ENCODE measurements around the gene CHMP2B.
"Not testable (repeated sequence)": the region's sequence is repeated elsewhere in the genome, so short reads cannot be mapped to it uniquely, and the experiment has no call there.

CHMP2B gene

DNA sequence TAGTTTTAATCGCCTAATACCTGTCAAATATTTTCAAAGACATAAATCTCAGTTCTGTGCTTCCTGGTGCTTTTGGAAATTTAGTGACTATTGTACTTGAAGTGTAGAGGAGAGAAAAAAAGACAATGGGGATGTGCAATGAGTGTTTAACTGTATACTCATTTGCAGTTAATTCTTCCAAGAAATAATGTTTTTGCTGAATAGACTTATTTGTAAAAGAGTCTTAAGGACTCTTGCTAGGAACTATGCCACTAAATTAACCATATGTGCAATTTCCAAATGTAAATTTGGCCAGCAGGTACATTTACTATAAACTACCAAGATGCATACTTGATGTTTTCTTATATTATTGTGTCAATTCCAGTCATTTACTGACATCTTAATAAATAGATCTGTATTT is 2.0 kb downstream of the CHMP2B start:
- no peak for DNase-seq
- peaks cover 0 to 65% (median 8%) of the 10 kb centered on the region in 4 donors for H3K4me1 ChIP-seq
- no peaks in the 10 kb centered on the region for H3K36me3 ChIP-seq
- no peak overlapping the region for H3K27ac ChIP-seq
- intact Hi-C loops (cut with DNase I; ENCODE audit: low total_unique reads): no loop called here
- peak overlapping the region in 1 of 2 donors; percentile 91 for H3K4me3 ChIP-seq
- H3K27me3 ChIP-seq: no peaks in the 10 kb centered on the region
- H3K9me3 ChIP-seq: no peaks in the 10 kb centered on the region
- TF ChIP-seq, protein P1, sequence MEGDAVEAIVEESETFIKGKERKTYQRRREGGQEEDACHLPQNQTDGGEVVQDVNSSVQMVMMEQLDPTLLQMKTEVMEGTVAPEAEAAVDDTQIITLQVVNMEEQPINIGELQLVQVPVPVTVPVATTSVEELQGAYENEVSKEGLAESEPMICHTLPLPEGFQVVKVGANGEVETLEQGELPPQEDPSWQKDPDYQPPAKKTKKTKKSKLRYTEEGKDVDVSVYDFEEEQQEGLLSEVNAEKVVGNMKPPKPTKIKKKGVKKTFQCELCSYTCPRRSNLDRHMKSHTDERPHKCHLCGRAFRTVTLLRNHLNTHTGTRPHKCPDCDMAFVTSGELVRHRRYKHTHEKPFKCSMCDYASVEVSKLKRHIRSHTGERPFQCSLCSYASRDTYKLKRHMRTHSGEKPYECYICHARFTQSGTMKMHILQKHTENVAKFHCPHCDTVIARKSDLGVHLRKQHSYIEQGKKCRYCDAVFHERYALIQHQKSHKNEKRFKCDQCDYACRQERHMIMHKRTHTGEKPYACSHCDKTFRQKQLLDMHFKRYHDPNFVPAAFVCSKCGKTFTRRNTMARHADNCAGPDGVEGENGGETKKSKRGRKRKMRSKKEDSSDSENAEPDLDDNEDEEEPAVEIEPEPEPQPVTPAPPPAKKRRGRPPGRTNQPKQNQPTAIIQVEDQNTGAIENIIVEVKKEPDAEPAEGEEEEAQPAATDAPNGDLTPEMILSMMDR (IDR thresholded peaks at IDR 0.05): no peak

DNA sequence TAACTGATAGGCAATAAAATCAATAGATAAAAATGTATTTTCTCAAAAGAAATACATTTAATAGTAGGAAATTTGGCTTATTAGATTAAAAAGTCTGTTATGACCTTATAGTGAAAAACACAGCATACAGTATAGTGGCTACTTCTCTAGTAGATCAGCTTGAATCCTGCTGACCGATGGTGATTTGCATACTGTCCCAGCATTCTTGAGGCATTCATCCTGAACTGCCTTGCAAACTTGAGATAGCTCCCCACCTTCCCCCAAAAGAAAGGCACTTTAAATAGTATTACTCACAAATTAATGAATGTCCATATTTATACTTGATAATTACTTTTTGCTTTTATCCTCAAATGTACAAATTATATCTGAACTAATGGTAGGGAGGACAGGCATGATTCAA is 6.7 kb downstream of the CHMP2B start:
- Histone ChIP-seq H3K27me3 (no peaks in the 10 kb centered on the region), H3K36me3 (no peaks in the 10 kb centered on the region), H3K4me1 (peaks cover 0 to 55% (median 8%) of the 10 kb centered on the region in 4 donors), H3K9me3 (no peaks in the 10 kb centered on the region), H3K4me3 (no peak overlapping the region), H3K27ac (no peak overlapping the region)
- intact Hi-C loops (cut with DNase I; ENCODE audit: low total_unique reads): no loop called here
- TF ChIP-seq, protein P1 (IDR thresholded peaks at IDR 0.05): no peak
- DNase-seq: no peak

DNA sequence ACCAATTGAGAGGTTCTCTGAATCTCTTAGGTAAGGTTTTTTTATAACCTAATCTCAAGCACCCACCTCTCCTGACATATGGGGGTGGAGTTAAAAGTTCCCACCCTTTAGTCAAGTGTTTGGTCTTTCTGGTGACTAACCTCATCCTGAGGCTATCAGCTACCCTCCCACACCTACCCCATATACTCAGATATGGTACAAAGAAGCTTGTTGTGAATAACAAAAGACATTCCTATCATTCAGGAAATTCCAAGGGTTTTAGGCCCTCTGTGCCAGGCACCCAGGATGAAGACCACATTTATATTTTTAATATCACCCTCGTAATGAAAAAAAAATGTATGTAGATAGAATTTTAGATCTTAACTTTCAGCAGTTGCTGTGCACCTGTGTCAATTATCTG is 9.0 kb downstream of the CHMP2B start:
- Histone ChIP-seq H3K36me3 (peaks cover 0 to 2% (median 0%) of the 10 kb centered on the region in 3 donors), H3K4me1 (peaks cover 0 to 33% (median 5%) of the 10 kb centered on the region in 4 donors), H3K4me3 (no peak overlapping the region), H3K27ac (no peak overlapping the region), H3K27me3 (no peaks in the 10 kb centered on the region), H3K9me3 (no peaks in the 10 kb centered on the region)
- TF ChIP-seq, protein P1 (IDR thresholded peaks at IDR 0.05): no peak
- intact Hi-C loops (cut with DNase I; ENCODE audit: low total_unique reads): no loop called here
- DNase-seq: no peak

DNA sequence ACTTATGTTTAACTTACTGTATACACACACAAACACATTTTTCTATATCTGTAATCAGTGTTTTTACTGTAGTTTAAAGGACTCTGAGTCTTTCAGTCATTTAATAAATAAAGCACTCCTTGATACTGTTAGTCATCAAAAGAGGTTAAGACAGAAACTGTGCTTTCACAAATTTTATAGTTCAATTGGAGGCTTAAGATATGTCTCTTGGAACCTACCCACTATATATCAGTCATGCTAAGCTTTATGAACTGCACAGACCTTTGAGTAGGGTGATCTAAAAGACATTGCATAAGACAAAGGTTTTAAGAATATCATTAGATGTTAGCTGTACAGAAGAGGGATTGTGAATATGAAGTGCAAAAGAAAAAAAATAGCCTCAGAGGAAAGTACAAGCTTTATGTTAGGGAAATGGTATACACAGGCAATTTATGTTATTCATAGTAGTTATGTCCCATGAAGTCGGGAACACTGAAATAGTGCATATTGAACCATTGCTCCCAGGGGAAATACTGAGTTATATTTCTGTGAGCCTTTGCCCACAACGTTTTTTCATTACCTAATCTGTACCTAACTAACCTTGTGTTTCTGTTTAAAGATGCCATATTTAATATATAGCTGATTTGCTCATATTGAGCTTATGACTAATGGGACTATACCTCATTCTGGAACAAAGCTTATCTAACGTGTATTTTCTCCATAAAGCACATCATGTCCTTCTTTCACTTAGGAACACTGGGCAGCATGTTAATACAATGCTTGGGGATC is 19.7 kb downstream of the CHMP2B start:
- TF ChIP-seq, protein P1 (IDR thresholded peaks at IDR 0.05): no peak
- intact Hi-C loops (cut with DNase I; ENCODE audit: low total_unique reads): no loop called here
- no peak for DNase-seq
- H3K27ac ChIP-seq: no peak overlapping the region
- peaks cover 23 to 39% (median 32%) of the 10 kb centered on the region in 3 donors for H3K36me3 ChIP-seq
- H3K9me3 ChIP-seq: no peaks in the 10 kb centered on the region
- no peak overlapping the region for H3K4me3 ChIP-seq
- no peaks in the 10 kb centered on the region for H3K27me3 ChIP-seq
- H3K4me1 ChIP-seq: peaks cover 0 to 11% (median 2%) of the 10 kb centered on the region in 4 donors

DNA sequence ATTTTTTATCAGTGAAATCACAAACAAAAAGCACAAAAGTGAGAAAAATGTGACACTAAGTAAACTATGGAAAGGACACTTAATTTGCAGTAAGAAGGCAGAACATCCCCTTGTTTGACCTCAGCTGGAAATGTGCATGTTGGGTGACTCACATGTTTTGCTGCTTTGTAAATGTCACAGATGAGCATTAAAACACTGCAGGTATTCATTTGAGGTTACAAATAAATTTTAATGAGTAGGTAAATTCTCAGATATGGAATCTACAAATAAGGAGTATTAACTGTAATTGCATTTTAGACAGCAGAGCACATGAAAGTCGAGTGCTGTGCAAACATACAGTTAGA is 20.3 kb downstream of the CHMP2B start:
- H3K4me3 ChIP-seq: no peak overlapping the region
- no peak overlapping the region for H3K27ac ChIP-seq
- no peaks in the 10 kb centered on the region for H3K27me3 ChIP-seq
- peaks cover 23 to 43% (median 32%) of the 10 kb centered on the region in 3 donors for H3K36me3 ChIP-seq
- H3K9me3 ChIP-seq: no peaks in the 10 kb centered on the region
- H3K4me1 ChIP-seq: peaks cover 0 to 11% (median 2%) of the 10 kb centered on the region in 4 donors
- DNase-seq: no peak
- TF ChIP-seq, protein P1 (IDR thresholded peaks at IDR 0.05): no peak
- intact Hi-C loops (cut with DNase I; ENCODE audit: low total_unique reads): no loop called here

DNA sequence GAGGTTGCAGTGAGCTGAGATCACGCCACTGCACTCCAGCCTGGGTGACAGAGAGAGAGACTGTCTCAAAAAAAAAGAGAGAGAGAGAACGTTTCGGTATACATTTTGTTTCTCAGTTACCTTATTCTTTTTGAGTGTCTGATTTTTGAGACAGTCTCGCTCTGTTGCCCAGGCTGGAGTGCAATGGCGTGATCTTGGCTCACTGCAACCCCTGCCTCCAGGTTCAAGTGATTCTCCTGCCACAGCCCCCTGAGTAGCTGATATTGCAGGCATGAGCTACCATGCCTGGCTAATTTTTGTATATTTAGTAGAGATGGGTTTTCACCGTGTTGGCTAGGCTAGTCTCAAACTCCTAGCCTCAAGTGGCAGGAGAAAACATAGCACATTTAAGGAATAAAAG is 21.1 kb downstream of the CHMP2B start:
- DNase-seq; intact Hi-C loops (cut with DNase I; ENCODE audit: low total_unique reads); H3K27me3 ChIP-seq; H3K27ac ChIP-seq; H3K9me3 ChIP-seq; H3K4me3 ChIP-seq: not testable (repeated sequence)
- H3K36me3 ChIP-seq: peaks cover 23 to 46% (median 35%) of the 10 kb centered on the region in 3 donors
- H3K4me1 ChIP-seq: peaks cover 0 to 11% (median 2%) of the 10 kb centered on the region in 4 donors

Measured in tibial artery (tissue), 4 donors.